Gastroesophageal sphincter (tissue), 3 donors: ENCODE measurements around the gene LYST.

Experiments
- POLR2AphosphoS5 ChIP-seq: sonication (generic); formaldehyde crosslinking; IDR thresholded peaks from one replicate; pipeline ENCODE4 v1.6.1; 2017; ENCODE audit warnings: antibody characterized with exemption
- TF ChIP-seq, protein P1 (sequence below), 4 experiments: fragments of 200-600 bp in 2 of 4; fragments of 450-650 bp in 2 of 4; sonication (generic) in 1 of 4; IDR thresholded peaks; one replicate each; pipeline ENCODE4 v1.5.1; 2017 to 2019; ENCODE audit warnings: antibody characterized with exemption in 4 of 4, mild to moderate bottlenecking in 2 of 4, moderate library complexity in 2 of 4

DNA sequence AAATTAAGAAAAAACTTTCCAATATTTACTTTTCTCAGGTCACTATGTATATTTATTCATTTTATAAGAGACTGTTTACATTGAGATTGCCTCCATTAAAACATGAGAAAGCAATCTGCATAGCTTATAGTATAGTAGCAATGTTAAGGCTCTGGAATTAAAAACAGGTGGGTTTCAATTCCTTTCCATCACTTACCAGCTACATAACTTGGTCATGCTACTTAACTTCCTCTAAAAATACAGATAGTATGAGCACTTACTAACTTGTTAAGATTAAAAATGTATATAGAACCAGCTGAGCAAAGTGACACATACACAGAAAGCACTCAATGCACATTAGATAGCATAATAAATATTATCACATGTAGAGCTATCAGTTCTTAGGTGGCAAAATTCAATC lies 76.6 kb downstream of the LYST start:
- TF ChIP-seq, protein P1, sequence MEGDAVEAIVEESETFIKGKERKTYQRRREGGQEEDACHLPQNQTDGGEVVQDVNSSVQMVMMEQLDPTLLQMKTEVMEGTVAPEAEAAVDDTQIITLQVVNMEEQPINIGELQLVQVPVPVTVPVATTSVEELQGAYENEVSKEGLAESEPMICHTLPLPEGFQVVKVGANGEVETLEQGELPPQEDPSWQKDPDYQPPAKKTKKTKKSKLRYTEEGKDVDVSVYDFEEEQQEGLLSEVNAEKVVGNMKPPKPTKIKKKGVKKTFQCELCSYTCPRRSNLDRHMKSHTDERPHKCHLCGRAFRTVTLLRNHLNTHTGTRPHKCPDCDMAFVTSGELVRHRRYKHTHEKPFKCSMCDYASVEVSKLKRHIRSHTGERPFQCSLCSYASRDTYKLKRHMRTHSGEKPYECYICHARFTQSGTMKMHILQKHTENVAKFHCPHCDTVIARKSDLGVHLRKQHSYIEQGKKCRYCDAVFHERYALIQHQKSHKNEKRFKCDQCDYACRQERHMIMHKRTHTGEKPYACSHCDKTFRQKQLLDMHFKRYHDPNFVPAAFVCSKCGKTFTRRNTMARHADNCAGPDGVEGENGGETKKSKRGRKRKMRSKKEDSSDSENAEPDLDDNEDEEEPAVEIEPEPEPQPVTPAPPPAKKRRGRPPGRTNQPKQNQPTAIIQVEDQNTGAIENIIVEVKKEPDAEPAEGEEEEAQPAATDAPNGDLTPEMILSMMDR (IDR thresholded peaks at IDR 0.05): no peak
- TF ChIP-seq POLR2AphosphoS5: no peak
